PC-9 (cell line): ENCODE measurements around the gene TMEM108. TPM values are rescaled to one million over a fixed set of nuclear protein-coding genes. Genes with fewer than 3 reads are reported as not detected.

Experiments
- BruUV-seq: library from RNA; stranded (reverse); fragments of 400-500 nt; replicated peaks from 2 replicates; lab custom pipeline; 2021; lab: Mats Ljungman, UMichigan
- CTCF ChIA-PET: fragments of 300-600 bp; sonication (Branson Sonifier 250); formaldehyde crosslinking; loops from one replicate; lab custom pipeline; 2022; ENCODE audit warnings: antibody characterized with exemption; lab: Charles Lee
- POLR2A ChIA-PET: fragments of 300-600 bp; sonication (Branson Sonifier 250); formaldehyde crosslinking; loops from one replicate; lab custom pipeline; 2022; ENCODE audit warnings: antibody characterized with exemption; ENCODE audit not compliant: unreplicated experiment; lab: Charles Lee
- DNase-seq, 2 experiments: peaks; one replicate each; pipeline versions ENCODE4 v3.0.0 to v3.0.0-alpha.2; 2015 to 2022; ENCODE audit warnings: mixed read lengths in 1 of 2
- H2AFZ ChIP-seq: fragments of 200-600 bp; sonication (generic); 2 replicates; pipeline ENCODE4 v1.8.1; 2017; ENCODE audit warnings: antibody characterized with exemption
- H3F3A ChIP-seq: fragments of 200-600 bp; sonication (generic); 2 replicates; pipeline ENCODE4 v1.8.1; 2017; ENCODE audit warnings: antibody characterized with exemption, mild to moderate bottlenecking, low read depth; ENCODE audit not compliant: insufficient read depth
- H3K27ac ChIP-seq: fragments of 200-600 bp; sonication (generic); 2 replicates; pipeline ENCODE4 v1.6.1; 2016; ENCODE audit warnings: mixed run types
- H3K27me3 ChIP-seq: fragments of 200-600 bp; sonication (generic); 2 replicates; pipeline ENCODE4 v1.6.1; 2016; ENCODE audit warnings: low read depth, mixed run types; ENCODE audit not compliant: insufficient read depth
- H3K36me3 ChIP-seq: fragments of 200-600 bp; sonication (generic); 2 replicates; pipeline ENCODE4 v1.6.1; 2016; ENCODE audit warnings: low read depth, mixed run types
- H3K4me1 ChIP-seq: fragments of 200-600 bp; sonication (generic); replicated peaks from 2 replicates; pipeline ENCODE4 v1.6.1; 2016; ENCODE audit warnings: mixed run types; ENCODE audit not compliant: insufficient read depth
- H3K4me2 ChIP-seq: fragments of 200-600 bp; sonication (generic); 2 replicates; pipeline ENCODE4 v1.6.1; 2017; ENCODE audit warnings: mixed run types
- H3K4me3 ChIP-seq: fragments of 200-600 bp; sonication (generic); 2 replicates; pipeline ENCODE4 v1.6.1; 2016; ENCODE audit warnings: mixed run types
- H3K79me2 ChIP-seq: fragments of 200-600 bp; sonication (generic); 2 replicates; pipeline ENCODE4 v1.6.1; 2017; ENCODE audit warnings: low read depth, mixed run types
- H3K9me2 ChIP-seq: fragments of 200-600 bp; sonication (generic); 2 replicates; pipeline ENCODE4 v1.8.1; 2017; ENCODE audit warnings: mild to moderate bottlenecking; ENCODE audit not compliant: insufficient read depth
- H3K9me3 ChIP-seq: fragments of 200-600 bp; sonication (generic); 2 replicates; pipeline ENCODE4 v1.8.1; 2016; ENCODE audit warnings: low read depth; ENCODE audit not compliant: insufficient read depth
- H4K20me1 ChIP-seq: fragments of 200-600 bp; sonication (generic); 2 replicates; pipeline ENCODE4 v1.8.1; 2017; ENCODE audit not compliant: insufficient read depth
- EZH2 ChIP-seq: fragments of 200-600 bp; sonication (generic); IDR thresholded peaks from 2 replicates; pipeline ENCODE4 v1.8.0; 2017; ENCODE audit warnings: antibody characterized with exemption, low read depth
- intact Hi-C: fragments of 100-400 bp; cut with micrococcal nuclease; formaldehyde crosslinking; loops from one replicate; pipeline ENCODE4 v1.10.0; 2022; ENCODE audit not compliant: unreplicated experiment
- total RNA-seq: library from RNA; stranded (reverse); gene quantifications from 2 replicates; pipeline ENCODE4 v1.2.3, GENCODE V29; 2021
- TF ChIP-seq, protein P1 (sequence below): fragments of 200-600 bp; sonication (generic); conservative IDR thresholded peaks from 2 replicates; pipeline ENCODE4 v1.6.1; 2017; ENCODE audit warnings: mixed run types, antibody characterized with exemption, mild to moderate bottlenecking, moderate library complexity

Gene TMEM108
- total RNA-seq, 1 experiment from 2014 or later = not detected

DNA sequence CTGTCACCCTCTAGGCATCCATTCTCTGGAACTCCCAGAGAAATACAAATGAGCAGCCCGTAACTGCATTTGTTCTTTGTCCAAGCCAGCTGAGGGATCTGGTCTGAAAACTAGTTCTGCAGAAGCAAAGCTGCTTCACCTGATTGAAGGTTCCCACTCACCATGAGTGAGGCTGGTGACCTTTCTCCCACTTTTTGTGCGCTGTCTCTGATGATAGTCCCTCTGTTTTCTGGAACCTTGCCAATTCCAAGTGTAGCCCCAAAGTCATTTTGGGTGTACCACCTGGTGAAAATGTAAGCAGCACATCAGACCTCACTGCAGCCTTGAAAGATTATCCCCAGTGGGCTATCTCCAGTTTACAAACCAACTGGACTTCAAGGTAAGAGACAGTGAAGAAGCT lies 322.3 kb downstream of the TMEM108 start:
- CTCF ChIA-PET = no interaction called here

GRCh38 chr3:133361011-133361410 lies 322.8 kb downstream of the TMEM108 start:
- no peaks in the 10 kb centered on the region for H4K20me1 ChIP-seq
- intact Hi-C loops = no loop called here
- no peak overlapping the region for H3K27ac ChIP-seq
- DNase-seq = no peak
- H3K4me2 ChIP-seq = no peak overlapping the region
- H3K4me1 ChIP-seq = no peaks in the 10 kb centered on the region
- no peaks in the 10 kb centered on the region for H3K9me2 ChIP-seq
- H3F3A ChIP-seq = no peaks in the 10 kb centered on the region
- no TSS peak for BruUV-seq
- H3K27me3 ChIP-seq = peaks cover 51% of the 10 kb centered on the region
- no peak overlapping the region for H2AFZ ChIP-seq
- H3K79me2 ChIP-seq = no peaks in the 10 kb centered on the region
- CTCF ChIA-PET = no interaction called here
- TF ChIP-seq EZH2 = no peak
- H3K4me3 ChIP-seq = no peak overlapping the region
- H3K36me3 ChIP-seq = no peaks in the 10 kb centered on the region
- H3K9me3 ChIP-seq = no peaks in the 10 kb centered on the region
- POLR2A ChIA-PET = interaction anchor here (0.5 kb wide), 1 partner anchor 17 kb away, joined by 8 read pairs; no protein-coding TSS in a partner anchor

More for the DNA sequence above, 322.3 kb downstream of the TMEM108 start:
- Histone ChIP-seq H2AFZ (no peak overlapping the region), H3K9me3 (no peaks in the 10 kb centered on the region), H4K20me1 (no peaks in the 10 kb centered on the region), H3K9me2 (no peaks in the 10 kb centered on the region), H3K4me3 (no peak overlapping the region), H3K79me2 (no peaks in the 10 kb centered on the region), H3K4me2 (no peak overlapping the region), H3F3A (no peaks in the 10 kb centered on the region), H3K27me3 (peaks cover 45% of the 10 kb centered on the region), H3K36me3 (no peaks in the 10 kb centered on the region), H3K27ac (no peak overlapping the region), H3K4me1 (no peaks in the 10 kb centered on the region)
- no peak for TF ChIP-seq EZH2
- TF ChIP-seq, protein P1, sequence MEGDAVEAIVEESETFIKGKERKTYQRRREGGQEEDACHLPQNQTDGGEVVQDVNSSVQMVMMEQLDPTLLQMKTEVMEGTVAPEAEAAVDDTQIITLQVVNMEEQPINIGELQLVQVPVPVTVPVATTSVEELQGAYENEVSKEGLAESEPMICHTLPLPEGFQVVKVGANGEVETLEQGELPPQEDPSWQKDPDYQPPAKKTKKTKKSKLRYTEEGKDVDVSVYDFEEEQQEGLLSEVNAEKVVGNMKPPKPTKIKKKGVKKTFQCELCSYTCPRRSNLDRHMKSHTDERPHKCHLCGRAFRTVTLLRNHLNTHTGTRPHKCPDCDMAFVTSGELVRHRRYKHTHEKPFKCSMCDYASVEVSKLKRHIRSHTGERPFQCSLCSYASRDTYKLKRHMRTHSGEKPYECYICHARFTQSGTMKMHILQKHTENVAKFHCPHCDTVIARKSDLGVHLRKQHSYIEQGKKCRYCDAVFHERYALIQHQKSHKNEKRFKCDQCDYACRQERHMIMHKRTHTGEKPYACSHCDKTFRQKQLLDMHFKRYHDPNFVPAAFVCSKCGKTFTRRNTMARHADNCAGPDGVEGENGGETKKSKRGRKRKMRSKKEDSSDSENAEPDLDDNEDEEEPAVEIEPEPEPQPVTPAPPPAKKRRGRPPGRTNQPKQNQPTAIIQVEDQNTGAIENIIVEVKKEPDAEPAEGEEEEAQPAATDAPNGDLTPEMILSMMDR = no peak
- intact Hi-C loops = no loop called here
- BruUV-seq = no TSS peak
- DNase-seq = no peak
- POLR2A ChIA-PET = no interaction called here

DNA sequence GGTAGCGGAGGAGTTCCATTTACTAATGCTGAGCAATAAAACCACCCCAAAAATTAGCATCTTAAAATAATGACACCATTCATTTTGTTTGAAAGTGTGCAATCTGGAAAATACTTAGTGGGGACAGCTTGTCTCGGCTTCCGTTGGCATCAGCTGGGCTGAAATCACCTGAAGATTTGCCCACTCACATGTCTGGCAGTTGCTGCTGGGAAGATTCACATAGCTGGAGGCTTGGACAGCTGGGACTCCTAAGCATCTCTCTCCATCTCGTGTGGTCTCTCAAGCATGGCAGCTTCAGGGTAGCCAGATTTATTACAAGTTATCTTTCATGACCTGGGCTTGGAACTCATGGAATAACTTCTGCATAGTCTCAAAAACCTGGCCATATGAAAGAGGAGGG lies 323.2 kb downstream of the TMEM108 start:
- Histone ChIP-seq H3K4me2 (no peak overlapping the region), H3K4me1 (no peaks in the 10 kb centered on the region), H3K9me3 (no peaks in the 10 kb centered on the region), H4K20me1 (no peaks in the 10 kb centered on the region), H3K27ac (no peak overlapping the region), H2AFZ (no peak overlapping the region), H3K27me3 (peaks cover 55% of the 10 kb centered on the region), H3K79me2 (no peaks in the 10 kb centered on the region), H3F3A (no peaks in the 10 kb centered on the region), H3K9me2 (no peaks in the 10 kb centered on the region), H3K4me3 (no peak overlapping the region), H3K36me3 (no peaks in the 10 kb centered on the region)
- TF ChIP-seq, protein P1 = no peak
- TF ChIP-seq EZH2 = no peak
- intact Hi-C loops = no loop called here
- no TSS peak for BruUV-seq
- ChIA-PET CTCF (no interaction called here), POLR2A (interaction anchor here (0.5 kb wide), 1 partner anchor 17 kb away, joined by 8 read pairs; no protein-coding TSS in a partner anchor)
- DNase-seq = no peak

DNA sequence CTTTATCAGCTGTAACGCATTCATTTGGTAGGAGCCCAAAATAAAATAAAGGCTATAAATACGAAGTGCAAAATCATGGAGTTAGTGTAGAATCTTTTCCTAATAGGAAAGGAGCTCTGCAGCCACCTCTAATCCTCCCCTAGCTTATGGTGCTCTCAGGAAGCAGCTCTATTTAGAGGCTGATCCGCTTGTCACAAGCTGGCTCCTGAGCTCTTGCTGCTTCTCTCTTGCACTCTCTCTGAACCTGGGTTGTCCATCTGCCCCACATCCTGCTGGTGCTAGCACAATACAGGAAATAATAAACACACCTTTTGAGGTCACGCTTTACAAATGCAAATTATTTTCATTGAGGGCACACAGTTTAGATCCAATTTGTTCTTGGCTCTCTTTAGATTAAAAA lies 324.3 kb downstream of the TMEM108 start:
- intact Hi-C loops = no loop called here
- no peak for DNase-seq
- H3K27me3 ChIP-seq = peaks cover 64% of the 10 kb centered on the region
- H2AFZ ChIP-seq = no peak overlapping the region
- no peak overlapping the region for H3K27ac ChIP-seq
- ChIA-PET POLR2A (no interaction called here), CTCF (no interaction called here)
- no peaks in the 10 kb centered on the region for H3F3A ChIP-seq
- BruUV-seq = no TSS peak
- H3K36me3 ChIP-seq = no peaks in the 10 kb centered on the region
- H3K9me3 ChIP-seq = no peaks in the 10 kb centered on the region
- TF ChIP-seq, protein P1 = no peak
- TF ChIP-seq EZH2 = no peak
- H3K4me1 ChIP-seq = no peaks in the 10 kb centered on the region
- H3K4me2 ChIP-seq = no peak overlapping the region
- no peak overlapping the region for H3K4me3 ChIP-seq
- no peaks in the 10 kb centered on the region for H3K9me2 ChIP-seq
- no peaks in the 10 kb centered on the region for H3K79me2 ChIP-seq
- no peaks in the 10 kb centered on the region for H4K20me1 ChIP-seq
